Gastroesophageal sphincter (tissue), 3 donors: ENCODE data around the gene SLC1A4.

Experiments used
- POLR2A ChIP-seq, 2 donors: fragments of 450-650 bp; IDR thresholded peaks; one replicate each; pipeline ENCODE4 v1.6.1; 2017; ENCODE audit warnings: antibody characterized with exemption in 2 of 2, mild to moderate bottlenecking in 2 of 2, moderate library complexity in 1 of 2
- POLR2AphosphoS5 ChIP-seq: sonication (generic); formaldehyde crosslinking; IDR thresholded peaks from one replicate; pipeline ENCODE4 v1.6.1; 2017; ENCODE audit warnings: antibody characterized with exemption
- TF ChIP-seq, protein P1 (sequence below), 4 experiments: fragments of 200-600 bp in 2 of 4; fragments of 450-650 bp in 2 of 4; sonication (generic) in 1 of 4; IDR thresholded peaks; one replicate each; pipeline ENCODE4 v1.5.1; 2017 to 2019; ENCODE audit warnings: antibody characterized with exemption in 4 of 4, mild to moderate bottlenecking in 2 of 4, moderate library complexity in 2 of 4

DNA sequence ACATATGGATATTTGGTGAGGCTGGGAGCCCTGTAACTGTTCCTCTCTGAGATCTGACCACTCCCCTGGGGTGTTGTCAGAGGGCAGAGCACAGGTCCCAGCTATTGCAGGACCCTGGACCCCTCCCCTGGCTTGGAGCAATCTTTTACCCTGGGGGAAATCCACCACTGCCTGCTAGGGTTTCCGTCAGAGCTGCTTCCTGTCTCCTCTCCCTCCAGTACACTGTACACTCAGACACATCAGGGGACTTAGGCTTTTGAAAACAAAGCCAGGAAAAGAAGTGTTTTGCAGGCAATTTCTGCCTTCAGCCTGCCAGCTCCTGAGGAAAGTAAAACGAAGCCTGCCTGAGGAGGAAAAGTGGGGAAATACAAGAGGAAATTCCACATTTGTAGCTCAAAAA, 53.8 kb downstream of the SLC1A4 start:
- TF ChIP-seq POLR2A (IDR thresholded peaks at IDR 0.05) = no peak
- TF ChIP-seq, protein P1, sequence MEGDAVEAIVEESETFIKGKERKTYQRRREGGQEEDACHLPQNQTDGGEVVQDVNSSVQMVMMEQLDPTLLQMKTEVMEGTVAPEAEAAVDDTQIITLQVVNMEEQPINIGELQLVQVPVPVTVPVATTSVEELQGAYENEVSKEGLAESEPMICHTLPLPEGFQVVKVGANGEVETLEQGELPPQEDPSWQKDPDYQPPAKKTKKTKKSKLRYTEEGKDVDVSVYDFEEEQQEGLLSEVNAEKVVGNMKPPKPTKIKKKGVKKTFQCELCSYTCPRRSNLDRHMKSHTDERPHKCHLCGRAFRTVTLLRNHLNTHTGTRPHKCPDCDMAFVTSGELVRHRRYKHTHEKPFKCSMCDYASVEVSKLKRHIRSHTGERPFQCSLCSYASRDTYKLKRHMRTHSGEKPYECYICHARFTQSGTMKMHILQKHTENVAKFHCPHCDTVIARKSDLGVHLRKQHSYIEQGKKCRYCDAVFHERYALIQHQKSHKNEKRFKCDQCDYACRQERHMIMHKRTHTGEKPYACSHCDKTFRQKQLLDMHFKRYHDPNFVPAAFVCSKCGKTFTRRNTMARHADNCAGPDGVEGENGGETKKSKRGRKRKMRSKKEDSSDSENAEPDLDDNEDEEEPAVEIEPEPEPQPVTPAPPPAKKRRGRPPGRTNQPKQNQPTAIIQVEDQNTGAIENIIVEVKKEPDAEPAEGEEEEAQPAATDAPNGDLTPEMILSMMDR (IDR thresholded peaks at IDR 0.05) = no peak
- no peak for TF ChIP-seq POLR2AphosphoS5
